ENCODE measurements around the gene SEMA5A.
"Not testable (repeated sequence)": the region's sequence is repeated elsewhere in the genome, so short reads cannot be mapped to it uniquely, and the experiment has no call there.

SEMA5A gene

DNA sequence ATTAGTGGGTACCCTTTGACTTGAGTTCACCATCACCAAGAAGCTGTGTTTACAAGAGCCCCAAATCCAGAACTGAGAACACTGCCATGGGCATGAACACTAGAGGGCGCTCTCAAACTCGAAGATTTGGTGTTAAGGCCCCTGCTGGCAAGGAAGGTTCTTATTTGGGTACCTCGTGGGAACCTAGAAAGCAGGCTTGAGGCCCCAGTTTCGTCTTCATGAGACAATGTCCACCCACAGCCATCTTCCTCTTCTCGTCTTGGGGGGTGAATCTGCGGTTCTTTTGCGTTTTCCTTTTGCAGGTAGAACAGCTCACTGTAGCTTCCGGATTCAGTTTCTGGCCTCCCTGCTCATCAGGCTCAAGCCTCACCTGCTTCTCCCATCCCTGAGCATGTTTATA is 184.0 kb downstream of the SEMA5A start:
- no peak for DNase-seq (ENCODE audit: low read depth, low spot score)

DNA sequence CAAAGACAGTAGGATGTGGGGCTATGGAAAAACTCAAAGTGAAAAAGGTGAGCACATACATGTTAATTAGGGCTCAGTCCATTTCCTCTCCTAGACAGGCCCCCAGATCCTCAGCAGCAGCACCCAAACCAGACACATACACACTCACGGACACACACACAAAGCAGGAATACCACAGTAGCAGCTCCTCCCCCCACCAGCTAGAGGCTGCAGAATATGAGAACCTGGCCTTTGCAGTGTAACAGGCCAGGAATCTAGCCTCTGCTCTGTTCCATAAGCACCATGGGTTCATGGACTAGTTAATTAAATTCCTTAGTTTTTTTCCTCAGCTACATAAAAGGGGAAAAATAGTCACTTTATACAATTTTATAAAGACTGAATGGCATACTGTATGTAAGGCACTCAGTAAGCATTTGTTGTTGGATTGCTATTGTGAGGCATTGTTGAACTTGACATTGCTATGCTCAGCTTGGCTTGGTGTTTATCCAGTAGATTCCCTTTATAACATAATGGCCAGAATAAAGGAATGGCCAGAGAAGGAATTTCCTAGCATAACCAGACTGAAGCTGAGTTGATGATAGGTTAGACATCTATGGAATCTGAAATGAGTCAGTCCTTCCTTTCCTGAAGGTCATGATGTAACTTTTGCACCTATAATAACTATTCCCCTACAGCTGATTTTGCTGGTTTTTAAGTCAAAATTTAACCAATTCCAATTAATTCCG is 186.8 kb downstream of the SEMA5A start:
- DNase-seq (ENCODE audit: low read depth, low spot score), result no peak

DNA sequence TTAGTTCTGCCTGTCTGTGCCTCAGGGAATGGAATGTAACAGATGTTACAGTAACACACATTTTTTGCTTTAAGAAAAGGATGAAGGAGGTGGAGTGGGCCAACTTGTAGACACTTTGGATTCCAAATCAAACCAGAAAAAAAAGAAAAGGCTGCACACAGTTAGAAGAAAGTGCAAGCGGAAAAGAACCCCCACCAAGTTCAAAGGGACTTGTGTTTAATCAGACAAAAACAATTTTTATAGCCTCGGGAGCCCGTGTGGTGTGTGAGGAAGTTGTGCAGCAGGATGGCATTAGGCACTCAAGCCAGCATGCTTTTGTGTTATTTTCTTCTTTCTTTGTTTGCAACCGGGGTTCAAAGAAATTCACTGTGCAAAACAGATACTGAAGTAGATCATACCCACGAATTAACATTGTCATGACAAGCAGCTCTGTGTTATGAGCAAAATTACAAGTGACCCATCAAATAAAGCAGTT is 189.5 kb downstream of the SEMA5A start:
- DNase-seq (ENCODE audit: low read depth, low spot score), result no peak

DNA sequence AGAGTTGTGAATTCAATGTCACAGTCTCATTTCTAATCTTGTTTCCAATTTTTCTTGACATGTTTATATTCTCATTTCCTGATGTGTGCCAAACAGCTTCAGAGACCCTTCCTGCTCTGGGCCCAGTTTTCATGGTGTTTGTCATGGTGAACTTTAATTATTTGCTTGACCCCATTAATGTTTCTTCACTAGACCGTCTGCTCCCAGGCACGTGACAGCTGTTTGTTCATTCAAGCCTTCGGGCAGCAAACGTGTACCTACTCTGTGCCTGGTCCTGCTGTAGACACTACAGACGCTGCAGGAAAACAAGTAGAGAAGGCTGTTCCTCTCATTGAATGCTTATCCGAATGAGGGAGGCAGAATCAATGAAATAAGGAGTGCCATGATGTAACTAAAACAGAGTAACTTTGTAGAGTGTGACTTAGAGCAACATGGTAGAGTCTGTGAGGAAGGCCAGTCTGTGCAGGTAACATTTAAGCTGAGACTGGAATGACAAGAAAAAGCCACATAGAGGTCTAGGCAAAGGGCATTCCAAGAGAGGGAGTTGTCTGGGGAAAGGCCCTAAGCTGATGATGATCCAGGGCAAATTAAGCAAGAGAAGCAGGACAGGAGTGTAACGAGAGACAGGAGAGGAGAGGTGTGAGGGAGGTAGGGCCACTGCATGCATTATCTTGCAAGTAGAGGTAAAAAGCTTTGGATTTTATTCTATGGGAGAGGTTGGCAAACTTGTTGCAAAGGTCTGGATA is 191.4 kb downstream of the SEMA5A start:
- DNase-seq (ENCODE audit: low read depth, low spot score), result no peak

- not testable (repeated sequence) for DNase-seq (ENCODE audit: low read depth, low spot score)
Measured at GRCh38 chr5:9353048-9353447, 192.8 kb downstream of the SEMA5A start.

GRCh38 chr5:9351546-9351945 is 194.3 kb downstream of the SEMA5A start:
- DNase-seq (ENCODE audit: low read depth, low spot score), result no peak

- no peak for DNase-seq (ENCODE audit: low read depth, low spot score)
Measured at GRCh38 chr5:9350301-9350797, 195.5 kb downstream of the SEMA5A start.

GRCh38 chr5:9348401-9348996 is 197.4 kb downstream of the SEMA5A start:
- no peak for DNase-seq (ENCODE audit: low read depth, low spot score)

DNA sequence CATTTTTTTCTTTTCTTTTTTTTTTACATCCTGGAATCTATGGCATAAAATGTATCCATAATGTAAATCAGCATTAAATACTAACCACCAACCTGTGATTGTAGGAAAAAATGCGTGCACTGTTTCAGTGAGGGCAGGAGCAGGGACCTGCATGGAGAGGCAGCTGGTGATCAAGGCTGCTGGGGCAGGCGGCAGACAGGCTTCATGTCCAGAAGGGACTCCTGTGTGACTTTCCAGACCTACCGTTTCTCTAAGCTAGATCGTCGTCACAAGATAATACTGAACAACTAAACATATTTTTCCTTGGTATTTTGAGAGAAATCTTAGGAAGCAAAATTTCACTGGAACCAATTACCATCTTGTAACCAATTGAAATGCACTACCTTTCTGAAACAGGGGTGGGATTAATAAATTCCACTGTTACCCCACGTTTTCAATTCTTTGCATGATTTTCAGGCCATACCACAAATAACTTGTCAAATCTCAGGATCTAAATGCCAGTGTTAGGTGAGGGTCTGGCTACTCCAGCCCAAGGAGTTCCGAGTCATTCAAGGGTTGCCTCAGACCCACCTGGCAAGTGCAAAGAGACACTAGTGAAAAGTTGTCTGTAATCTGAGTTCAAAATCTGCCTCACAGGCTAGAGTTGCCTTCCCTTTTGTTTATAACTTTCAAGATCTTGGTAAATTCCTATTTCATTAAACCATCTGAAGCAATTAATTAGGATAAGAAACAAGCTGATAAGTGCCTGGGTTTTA is 198.2 kb downstream of the SEMA5A start:
- no peak for DNase-seq (ENCODE audit: low read depth, low spot score)

DNA sequence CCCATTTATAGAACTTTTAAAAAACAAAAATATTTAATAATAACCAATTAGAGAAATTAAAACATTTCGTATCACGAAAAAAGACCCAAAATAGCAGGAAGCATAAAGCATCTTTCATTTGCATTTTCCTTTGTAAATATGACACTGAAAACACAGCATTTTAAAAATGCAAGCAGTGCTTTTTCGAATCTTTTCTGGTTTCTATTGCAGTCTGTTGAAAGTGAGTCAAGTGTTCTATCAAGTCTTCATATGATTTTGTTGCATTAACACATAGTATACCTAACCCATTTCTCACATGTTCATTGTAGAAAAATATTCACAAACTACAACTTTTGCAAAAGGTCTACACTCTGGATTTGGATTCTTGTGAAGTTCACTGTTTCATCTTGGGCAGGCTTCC is 198.8 kb downstream of the SEMA5A start:
- no peak for DNase-seq (ENCODE audit: low read depth, low spot score)

- no peak for DNase-seq (ENCODE audit: low read depth, low spot score)
Measured at GRCh38 chr5:9344751-9345240, 201.1 kb downstream of the SEMA5A start.

DNA sequence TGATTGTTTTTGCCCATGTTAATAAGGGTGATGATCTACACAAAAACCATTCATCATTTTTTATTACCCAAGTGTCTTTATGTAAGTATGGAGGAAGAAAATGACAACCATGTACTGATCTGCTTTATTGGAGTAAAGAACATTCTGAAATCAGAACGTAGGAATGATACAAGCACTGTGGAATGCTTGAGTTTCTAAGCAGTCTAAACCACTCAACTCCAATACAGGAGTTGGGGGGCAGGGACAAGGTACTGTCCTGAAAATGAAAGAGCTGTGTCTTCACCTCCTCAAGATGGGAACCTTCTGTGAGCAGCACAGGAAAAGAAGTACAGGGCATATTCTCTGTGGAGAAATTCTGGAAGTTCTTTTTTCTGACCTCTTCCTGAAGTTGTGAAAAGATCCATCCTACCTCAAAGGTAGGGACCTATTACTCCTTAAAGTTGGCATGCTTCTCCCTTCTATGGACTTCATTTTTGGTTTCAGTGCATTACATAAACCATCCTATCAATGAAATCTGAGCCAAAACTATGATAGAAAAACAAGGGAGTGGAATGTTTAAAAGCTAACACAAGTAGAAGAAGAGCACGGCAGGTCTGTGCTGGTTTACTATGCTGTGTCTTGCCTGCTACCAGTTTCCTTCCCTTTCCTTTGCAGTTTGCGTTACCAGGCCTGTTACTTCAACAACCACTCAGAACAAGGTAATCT is 202.6 kb downstream of the SEMA5A start:
- DNase-seq (ENCODE audit: low read depth, low spot score), result no peak

DNA sequence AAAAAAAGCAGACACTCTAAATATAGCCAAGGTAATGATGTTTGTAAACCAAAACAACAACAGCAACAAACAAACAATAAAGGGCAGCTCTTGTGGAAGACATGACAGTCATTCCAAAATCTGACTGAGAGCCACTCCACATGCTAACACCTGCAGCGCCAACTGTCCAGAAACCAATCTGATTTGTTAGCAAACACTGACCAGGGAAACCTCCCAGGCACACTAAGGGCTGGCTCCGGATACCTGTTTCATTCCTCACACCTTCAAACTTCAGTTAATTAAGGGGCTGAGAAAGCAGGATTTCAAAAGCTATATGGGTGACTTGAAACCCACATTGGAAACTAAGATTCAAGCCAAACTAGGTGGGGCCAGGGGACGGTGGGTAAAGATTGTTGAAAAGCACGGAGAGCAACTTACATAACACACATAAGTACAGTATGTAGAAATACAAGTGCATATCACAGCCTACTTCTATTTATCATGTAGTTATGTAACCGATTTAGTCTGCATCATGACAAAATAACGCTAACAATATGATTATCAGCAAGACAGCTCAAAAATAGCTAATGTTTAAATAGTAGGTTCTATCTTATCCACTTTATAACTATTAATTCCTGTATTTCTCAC is 203.6 kb downstream of the SEMA5A start:
- no peak for DNase-seq (ENCODE audit: low read depth, low spot score)

- DNase-seq (ENCODE audit: low read depth, low spot score), result no peak
Measured at GRCh38 chr5:9340085-9340484, 205.8 kb downstream of the SEMA5A start.

DNA sequence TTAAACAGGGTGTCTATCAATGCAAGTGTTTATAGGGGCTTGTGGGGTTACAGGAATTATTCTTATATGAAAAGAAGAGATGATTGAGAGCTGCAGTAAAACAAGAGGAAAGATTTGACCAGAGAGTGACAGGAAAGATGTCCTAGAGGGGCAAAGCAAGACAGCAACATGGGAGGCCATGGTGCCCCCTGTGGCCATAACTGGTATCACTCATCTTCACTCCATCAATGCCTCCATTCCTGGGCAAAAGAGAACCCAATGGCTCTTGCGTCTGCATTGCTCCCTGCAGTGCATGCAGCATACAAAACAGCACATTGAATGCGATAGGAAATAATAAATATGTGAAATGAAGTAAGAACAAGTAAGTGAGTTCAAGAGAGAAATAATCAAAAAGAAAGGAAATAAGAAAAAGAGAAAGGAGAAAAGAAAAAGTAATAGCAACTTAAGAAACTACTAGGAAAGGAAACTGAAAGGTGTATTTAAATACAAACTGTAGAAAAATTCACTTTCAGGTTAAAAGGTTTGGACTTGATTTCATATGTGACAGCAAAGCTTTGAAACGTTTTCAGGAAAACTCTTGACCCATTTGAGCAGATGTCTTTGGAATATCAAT is 206.6 kb downstream of the SEMA5A start:
- DNase-seq (ENCODE audit: low read depth, low spot score), result no peak

GRCh38 chr5:9338796-9339195 is 207.1 kb downstream of the SEMA5A start:
- no peak for DNase-seq (ENCODE audit: low read depth, low spot score)

GRCh38 chr5:9337928-9338595 is 207.8 kb downstream of the SEMA5A start:
- no peak for DNase-seq (ENCODE audit: low read depth, low spot score)

- DNase-seq (ENCODE audit: low read depth, low spot score), result no peak
Measured at GRCh38 chr5:9335754-9336495, 209.9 kb downstream of the SEMA5A start.

- no peak for DNase-seq (ENCODE audit: low read depth, low spot score)
Measured at GRCh38 chr5:9335269-9335668, 210.6 kb downstream of the SEMA5A start.
